GM03348 (cell line): Measurements from ENCODE around the gene POLDIP2.

Experiments
- DNase-seq: peaks from one replicate; pipeline ENCODE4 v3.0.0; 2012; ENCODE audit warnings: low spot score

POLDIP2 gene

DNA sequence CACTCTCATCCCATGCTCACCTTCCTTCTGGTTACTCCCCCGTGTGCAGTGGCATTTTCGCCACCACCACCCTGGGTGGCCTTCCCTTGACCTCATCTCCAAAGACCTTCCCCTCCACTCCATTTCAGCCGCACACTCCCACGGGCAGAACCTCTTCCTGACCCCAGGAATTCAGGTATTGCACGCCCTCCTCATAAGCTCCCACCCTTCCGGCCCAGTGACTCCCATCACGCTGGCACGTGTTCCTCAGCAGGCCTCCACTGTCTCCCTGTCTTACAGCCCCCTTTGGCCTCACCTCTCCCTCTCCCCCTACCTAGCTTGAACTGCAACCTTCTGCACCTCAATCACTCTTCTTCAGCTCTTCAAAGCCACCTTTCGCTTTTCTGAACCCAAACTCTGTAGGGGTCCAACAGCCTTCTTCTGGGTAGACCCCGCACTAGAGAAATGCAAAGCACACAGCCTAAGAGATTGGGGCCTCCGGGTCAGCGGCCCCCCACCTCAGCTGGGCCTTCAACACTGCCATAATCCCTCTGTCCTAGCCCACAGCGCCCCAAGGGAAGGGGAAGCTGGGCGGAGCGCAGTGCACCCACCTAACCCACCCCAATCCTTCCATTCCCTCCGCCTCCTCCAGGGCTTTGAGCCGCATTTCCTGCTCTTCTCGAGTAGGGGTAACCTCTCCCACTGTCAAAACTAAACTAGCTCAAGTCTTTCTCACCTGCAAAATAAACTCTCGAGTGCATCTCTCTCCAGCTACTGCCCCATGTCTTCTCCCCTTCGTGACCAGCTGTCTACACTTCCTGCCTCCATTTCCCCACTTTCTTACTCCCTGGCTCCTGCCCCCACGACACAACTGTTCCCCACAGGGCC lies 40.0 kb downstream of the POLDIP2 start:
- DNase-seq = no peak

DNA sequence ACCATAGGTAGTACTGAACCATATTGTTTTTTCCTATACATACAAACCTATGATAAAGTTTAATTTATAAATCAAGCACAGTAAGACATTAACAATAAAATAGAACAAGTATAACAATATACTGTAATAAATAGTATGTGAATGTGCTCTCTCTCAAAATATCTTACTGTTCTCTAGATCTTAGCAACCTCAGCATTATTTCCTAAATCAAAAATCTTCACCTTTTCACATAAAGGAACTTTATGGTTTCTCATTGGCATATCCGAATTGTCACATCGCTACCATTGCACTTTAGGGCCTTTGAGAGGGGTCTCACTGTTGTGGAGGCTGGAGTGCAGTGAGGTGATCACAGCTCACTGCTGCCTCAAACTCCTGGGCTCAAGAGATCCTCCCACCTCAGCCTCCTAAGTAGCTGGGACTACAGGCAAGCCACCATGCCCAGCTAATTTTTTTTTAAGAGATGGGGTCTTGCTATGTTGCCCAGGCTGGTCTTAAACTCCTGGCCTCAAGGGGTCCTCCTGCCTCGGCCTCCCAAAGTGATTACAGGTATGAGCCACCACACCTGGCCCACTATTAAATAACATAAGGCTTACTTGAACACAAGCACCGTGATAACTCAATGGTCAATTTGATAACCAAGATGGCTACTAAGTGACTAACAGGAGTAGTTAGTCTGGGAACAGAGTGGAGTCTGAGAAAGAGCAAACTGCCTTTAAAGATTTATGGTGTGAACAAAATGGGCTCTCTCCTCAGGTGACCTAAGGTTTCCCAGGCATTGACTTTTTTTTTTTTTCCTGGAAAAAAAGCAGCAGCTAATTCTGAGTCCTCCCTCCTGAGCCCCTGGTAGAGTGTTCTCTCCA lies 41.3 kb downstream of the POLDIP2 start:
- no peak for DNase-seq

DNA sequence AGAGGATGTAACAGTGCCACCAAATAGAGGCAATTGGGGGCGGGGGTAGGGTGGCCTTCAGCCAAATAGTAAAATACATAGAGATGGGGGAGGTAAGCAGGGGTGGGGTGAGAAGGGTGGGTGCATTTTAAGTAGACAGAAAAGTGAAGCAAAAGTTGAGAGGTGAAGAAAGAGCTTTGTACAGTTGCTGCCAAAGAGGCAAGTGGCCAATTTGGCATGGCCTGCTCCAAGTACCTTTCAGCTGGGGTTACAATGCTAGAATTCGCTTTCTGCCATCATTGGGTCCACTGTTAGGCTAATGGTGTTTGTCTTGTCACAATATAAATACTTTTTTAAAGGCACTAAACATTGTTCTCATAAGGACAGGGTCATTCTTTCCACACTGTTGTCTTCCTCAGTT lies 43.5 kb downstream of the POLDIP2 start:
- DNase-seq = no peak

DNA sequence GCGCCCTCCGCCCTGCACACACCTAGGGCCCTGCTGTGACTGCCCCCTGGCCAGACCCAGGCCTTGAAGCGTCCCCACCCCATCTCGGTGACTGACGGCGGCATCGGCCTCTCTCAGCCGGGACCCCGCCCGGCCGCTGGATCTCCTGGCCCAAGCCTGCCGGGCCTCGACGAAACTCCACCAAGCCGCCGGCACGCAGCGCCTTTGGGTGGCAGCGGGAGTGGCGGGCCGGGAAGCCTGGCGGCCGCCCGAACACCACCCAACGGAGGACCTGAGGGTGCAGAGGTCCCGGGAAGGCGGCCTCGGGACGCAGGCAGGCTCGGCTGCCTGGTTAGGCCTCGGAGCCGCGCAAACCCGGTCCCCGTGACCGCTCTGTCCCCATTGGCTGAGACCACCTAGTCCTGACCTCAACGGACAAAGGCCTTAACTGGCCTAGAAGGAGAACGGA lies 50.3 kb downstream of the POLDIP2 start:
- DNase-seq = no peak

DNA sequence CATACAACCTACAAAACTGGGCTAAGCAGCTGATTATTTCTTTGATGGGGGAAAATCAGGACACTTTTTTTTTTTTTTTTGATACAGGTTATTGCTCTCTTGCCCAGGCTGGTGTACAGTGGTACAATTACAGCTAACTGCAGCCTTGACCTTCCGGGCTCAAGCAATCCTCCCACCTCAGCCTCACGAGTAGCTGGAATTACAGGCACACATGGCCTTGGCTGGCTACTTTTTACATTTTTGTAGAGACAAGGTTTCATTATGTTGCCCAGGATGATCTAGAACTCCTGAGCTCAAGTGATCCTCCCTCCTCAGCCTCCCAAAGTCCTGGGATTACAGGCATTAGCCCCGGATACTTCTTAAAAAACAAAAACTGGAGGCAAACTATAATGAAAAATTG lies 58.9 kb downstream of the POLDIP2 start:
- DNase-seq = no peak
